IgD-negative memory B cell (primary cell): ENCODE results near the gene CCHCR1. TPM values are rescaled to one million over a fixed set of nuclear protein-coding genes. Genes with fewer than 3 reads are reported as not detected.
A peak's percentile ranks its signal among the peaks of the same experiment; 100 is the strongest.

Experiments
- H3K27ac Mint-ChIP-seq, 3 donors: one replicate each; pipeline ENCODE4 v1.8.0; 2020 to 2022; ENCODE audit warnings: mild to moderate bottlenecking in 3 of 3, mixed read lengths in 3 of 3, moderate library complexity in 1 of 3
- H3K27me3 Mint-ChIP-seq: one replicate; pipeline ENCODE4 v1.8.0; 2021; ENCODE audit warnings: mixed read lengths
- H3K36me3 Mint-ChIP-seq: one replicate; pipeline ENCODE4 v1.8.0; 2020; ENCODE audit warnings: mild to moderate bottlenecking, mixed read lengths
- H3K4me1 Mint-ChIP-seq, 3 donors: one replicate each; pipeline ENCODE4 v1.8.0; 2020 to 2022; ENCODE audit warnings: mixed read lengths in 3 of 3, mild to moderate bottlenecking in 1 of 3
- H3K4me3 Mint-ChIP-seq, 4 donors: one replicate each; pipeline ENCODE4 v1.8.0; 2020 to 2022; ENCODE audit warnings: mild to moderate bottlenecking in 4 of 4, mixed read lengths in 4 of 4, moderate library complexity in 3 of 4
- H3K9me3 Mint-ChIP-seq, 3 donors: one replicate each; pipeline ENCODE4 v1.8.0; 2020 to 2021; ENCODE audit warnings: mixed read lengths in 3 of 3, mild to moderate bottlenecking in 1 of 3
- polyA plus RNA-seq: library from polyadenylated mRNA; unstranded; fragments of 300-500 nt; fragmentation: Illumina TruSeq; gene quantifications from one replicate; pipeline ENCODE4 v1.2.3, GENCODE V29; 2021

CCHCR1 gene
- polyA plus RNA-seq, 1 donor from 2014 or later, result 9.4 TPM

- no peak within 1 kb of the TSS for H3K27ac Mint-ChIP-seq
- H3K9me3 Mint-ChIP-seq, result no peaks in the 10 kb centered on the region
- H3K4me1 Mint-ChIP-seq, result peaks cover 0 to 4% (median 2%) of the 10 kb centered on the region in 3 donors
- H3K27me3 Mint-ChIP-seq, result peaks cover 16% of the 10 kb centered on the region
- no peak within 1 kb of the TSS for H3K4me3 Mint-ChIP-seq
- H3K36me3 Mint-ChIP-seq, result peaks cover 3% of the 10 kb centered on the region
Observed at GRCh38 chr6:31120151-31120915, 37.3 kb downstream of the CCHCR1 start, which contains the start of gene CDSN. TSS of gene CDSN (minus strand) at chr6:31120446. CDS start at chr6:31120419, 27 bp downstream.

DNA sequence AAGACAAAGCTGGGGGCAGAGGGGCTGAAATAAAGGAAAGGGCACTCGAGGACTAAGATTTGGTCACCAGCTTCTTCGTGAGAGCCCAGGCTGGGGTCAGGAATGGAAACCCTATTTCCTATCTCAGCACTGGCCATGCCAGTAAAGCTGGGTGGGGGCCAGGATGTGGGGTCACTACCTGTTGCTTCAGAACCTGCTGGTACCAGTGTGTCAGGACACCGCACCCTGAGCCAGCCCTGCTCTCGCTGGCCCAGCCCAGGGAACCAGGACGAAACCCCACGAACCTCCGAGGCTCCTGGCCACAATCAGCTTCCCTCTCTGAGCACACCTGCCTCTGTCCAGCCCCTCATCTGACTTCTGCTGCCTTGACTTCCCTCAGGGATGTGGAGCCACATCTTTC is 39.4 kb downstream of the CCHCR1 start:
- H3K27me3 Mint-ChIP-seq, result peaks cover 17% of the 10 kb centered on the region
- no peak overlapping the region for H3K4me3 Mint-ChIP-seq
- H3K9me3 Mint-ChIP-seq, result no peaks in the 10 kb centered on the region
- H3K27ac Mint-ChIP-seq, result no peak overlapping the region
- H3K36me3 Mint-ChIP-seq, result no peaks in the 10 kb centered on the region
- peaks cover 0 to 7% (median 0%) of the 10 kb centered on the region in 3 donors for H3K4me1 Mint-ChIP-seq

GRCh38 chr6:31116661-31117385 is 40.8 kb downstream of the CCHCR1 start:
- H3K27ac Mint-ChIP-seq, result no peak overlapping the region

DNA sequence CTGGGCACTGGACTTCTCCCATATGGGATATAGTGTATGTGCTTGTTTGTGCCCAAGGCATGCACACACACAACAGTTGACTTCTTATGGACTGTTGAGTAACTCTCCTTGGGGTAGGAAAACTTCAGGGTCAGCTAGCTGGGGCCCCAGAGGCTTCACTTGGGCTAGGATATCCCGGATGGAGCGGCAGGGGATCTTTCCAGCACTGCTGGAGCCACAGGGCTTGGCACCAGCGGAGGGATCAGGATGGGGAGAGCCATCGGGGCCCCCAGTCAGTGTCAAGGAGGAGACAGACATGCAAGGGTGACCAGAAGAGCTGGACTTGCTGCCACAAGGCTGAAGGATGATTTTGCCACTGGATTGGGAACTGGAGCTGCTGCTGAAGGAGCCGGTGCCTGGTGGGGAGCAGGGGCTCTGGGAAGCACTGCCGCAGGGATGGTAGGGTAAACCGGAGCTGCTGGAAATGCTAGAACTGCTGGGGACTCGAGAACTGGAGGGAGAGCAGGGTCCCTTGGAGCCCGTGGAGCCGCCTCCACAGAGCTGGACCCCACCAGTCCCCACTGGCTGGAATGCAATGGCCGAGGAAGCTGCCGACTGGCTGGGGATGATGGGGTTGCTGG is 41.6 kb downstream of the CCHCR1 start:
- no peaks in the 10 kb centered on the region for H3K36me3 Mint-ChIP-seq
- no peak overlapping the region for H3K4me3 Mint-ChIP-seq
- H3K27me3 Mint-ChIP-seq, result peaks cover 23% of the 10 kb centered on the region
- H3K9me3 Mint-ChIP-seq, result no peaks in the 10 kb centered on the region
- H3K27ac Mint-ChIP-seq, result no peak overlapping the region
- H3K4me1 Mint-ChIP-seq, result peaks cover 0 to 7% (median 0%) of the 10 kb centered on the region in 3 donors

More at GRCh38 chr6:31116661-31117385, 40.8 kb downstream of the CCHCR1 start:
- Mint-ChIP-seq H3K36me3 (no peaks in the 10 kb centered on the region), H3K4me1 (peaks cover 0 to 7% (median 0%) of the 10 kb centered on the region in 3 donors), H3K9me3 (no peaks in the 10 kb centered on the region), H3K4me3 (peak overlapping the region in 1 of 4 donors; percentile 79), H3K27me3 (peaks cover 20% of the 10 kb centered on the region)

- peaks cover 28% of the 10 kb centered on the region for H3K27me3 Mint-ChIP-seq
- no peak overlapping the region for H3K4me3 Mint-ChIP-seq
- H3K4me1 Mint-ChIP-seq, result peaks cover 0 to 7% (median 0%) of the 10 kb centered on the region in 3 donors
- no peaks in the 10 kb centered on the region for H3K36me3 Mint-ChIP-seq
- H3K27ac Mint-ChIP-seq, result no peak overlapping the region
- no peaks in the 10 kb centered on the region for H3K9me3 Mint-ChIP-seq
Observed at GRCh38 chr6:31114970-31115849, 42.4 kb downstream of the CCHCR1 start.

GRCh38 chr6:31114541-31114878 is 43.1 kb downstream of the CCHCR1 start, which contains the start of gene PSORS1C1:
TSS of gene PSORS1C1 (plus strand) at chr6:31114800. CDS start at chr6:31129633, 14,833 bp downstream.
- Mint-ChIP-seq H3K27ac (no peak within 1 kb of the TSS), H3K36me3 (no peaks in the 10 kb centered on the region), H3K4me3 (no peak within 1 kb of the TSS), H3K9me3 (no peaks in the 10 kb centered on the region), H3K4me1 (peaks cover 0 to 7% (median 0%) of the 10 kb centered on the region in 3 donors), H3K27me3 (peaks cover 28% of the 10 kb centered on the region)

GRCh38 chr6:31113861-31114540 is 43.6 kb downstream of the CCHCR1 start:
- H3K27me3 Mint-ChIP-seq, result peaks cover 29% of the 10 kb centered on the region
- H3K27ac Mint-ChIP-seq, result no peak overlapping the region
- peaks cover 0 to 7% (median 0%) of the 10 kb centered on the region in 3 donors for H3K4me1 Mint-ChIP-seq
- no peaks in the 10 kb centered on the region for H3K9me3 Mint-ChIP-seq
- no peaks in the 10 kb centered on the region for H3K36me3 Mint-ChIP-seq
- H3K4me3 Mint-ChIP-seq, result no peak overlapping the region

- no peaks in the 10 kb centered on the region for H3K36me3 Mint-ChIP-seq
- H3K27ac Mint-ChIP-seq, result no peak within 1 kb of the TSS
- peaks cover 27% of the 10 kb centered on the region for H3K27me3 Mint-ChIP-seq
- peaks cover 0 to 7% (median 0%) of the 10 kb centered on the region in 3 donors for H3K4me1 Mint-ChIP-seq
- H3K9me3 Mint-ChIP-seq, result no peaks in the 10 kb centered on the region
- no peak within 1 kb of the TSS for H3K4me3 Mint-ChIP-seq
Observed at GRCh38 chr6:31112478-31112877, 45.1 kb downstream of the CCHCR1 start, which contains the start of gene C6orf15. TSS of gene C6orf15 (minus strand) at chr6:31112575. CDS start at chr6:31112555, 20 bp downstream.

GRCh38 chr6:31111712-31112111 is 45.9 kb downstream of the CCHCR1 start:
- Mint-ChIP-seq H3K27me3 (peaks cover 27% of the 10 kb centered on the region), H3K4me3 (no peak overlapping the region), H3K4me1 (peaks cover 0 to 7% (median 0%) of the 10 kb centered on the region in 3 donors), H3K9me3 (no peaks in the 10 kb centered on the region), H3K36me3 (no peaks in the 10 kb centered on the region), H3K27ac (no peak overlapping the region)

DNA sequence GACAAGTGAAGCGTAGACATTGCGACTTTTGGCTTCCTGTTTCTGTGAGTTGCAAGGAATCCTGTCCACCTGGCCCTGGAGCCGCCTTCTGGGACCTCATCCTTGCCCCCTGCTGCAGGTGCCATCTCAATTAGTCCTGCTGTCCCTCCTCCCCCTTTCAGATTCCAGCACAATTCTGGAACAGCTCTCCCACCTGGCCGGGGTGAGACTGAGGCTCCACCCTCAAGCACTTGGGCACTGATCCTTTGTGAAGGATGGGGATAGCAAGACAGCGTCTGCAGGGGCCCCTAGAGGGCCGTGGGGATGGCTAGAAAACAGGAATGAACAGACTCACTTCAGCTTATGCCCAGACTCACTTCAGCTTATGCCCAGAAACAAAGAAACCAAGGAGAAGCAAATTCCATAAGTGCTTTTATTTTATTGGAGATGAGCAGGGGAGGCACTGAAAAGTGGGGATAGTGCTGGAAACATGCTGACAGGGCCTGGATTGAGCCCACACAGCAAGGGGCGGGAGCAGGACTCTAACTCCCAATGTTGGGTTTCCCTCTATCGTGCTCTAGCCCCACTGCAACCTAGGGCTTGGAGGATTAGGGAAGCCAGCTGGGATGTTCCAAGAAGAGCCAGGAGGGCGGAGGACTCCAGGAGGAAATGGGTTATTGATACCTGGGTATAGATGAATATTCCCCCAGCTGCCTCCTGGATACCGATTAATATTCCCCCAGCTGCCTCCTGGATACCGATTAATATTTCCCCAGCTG is 46.6 kb downstream of the CCHCR1 start:
- no peaks in the 10 kb centered on the region for H3K9me3 Mint-ChIP-seq
- H3K36me3 Mint-ChIP-seq, result no peaks in the 10 kb centered on the region
- H3K27me3 Mint-ChIP-seq, result peaks cover 24% of the 10 kb centered on the region
- H3K27ac Mint-ChIP-seq, result no peak overlapping the region
- peaks cover 0 to 7% (median 1%) of the 10 kb centered on the region in 3 donors for H3K4me1 Mint-ChIP-seq
- no peak overlapping the region for H3K4me3 Mint-ChIP-seq

DNA sequence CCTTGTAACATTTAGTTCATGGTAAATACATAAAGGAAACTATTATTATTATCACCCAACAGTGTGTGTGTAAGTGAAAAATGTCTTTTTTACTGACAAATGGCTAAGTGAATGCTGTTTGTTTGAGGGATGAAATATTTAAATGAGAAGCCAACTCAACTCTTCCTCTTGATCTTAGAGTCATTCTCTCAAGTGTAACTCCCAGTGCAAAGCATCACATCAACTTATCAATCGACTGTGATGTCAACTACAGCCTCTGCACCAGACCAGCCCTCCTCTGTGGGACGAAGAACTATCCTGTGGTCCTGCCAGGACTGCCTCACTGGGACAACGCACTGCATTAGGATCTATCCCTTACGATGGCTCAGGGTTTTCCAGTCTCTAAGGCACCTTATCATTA is 50.5 kb downstream of the CCHCR1 start:
- Mint-ChIP-seq H3K9me3 (no peaks in the 10 kb centered on the region), H3K27ac (no peak overlapping the region), H3K36me3 (no peaks in the 10 kb centered on the region), H3K4me3 (no peak overlapping the region), H3K4me1 (peaks cover 0 to 4% (median 2%) of the 10 kb centered on the region in 3 donors), H3K27me3 (peaks cover 15% of the 10 kb centered on the region)

DNA sequence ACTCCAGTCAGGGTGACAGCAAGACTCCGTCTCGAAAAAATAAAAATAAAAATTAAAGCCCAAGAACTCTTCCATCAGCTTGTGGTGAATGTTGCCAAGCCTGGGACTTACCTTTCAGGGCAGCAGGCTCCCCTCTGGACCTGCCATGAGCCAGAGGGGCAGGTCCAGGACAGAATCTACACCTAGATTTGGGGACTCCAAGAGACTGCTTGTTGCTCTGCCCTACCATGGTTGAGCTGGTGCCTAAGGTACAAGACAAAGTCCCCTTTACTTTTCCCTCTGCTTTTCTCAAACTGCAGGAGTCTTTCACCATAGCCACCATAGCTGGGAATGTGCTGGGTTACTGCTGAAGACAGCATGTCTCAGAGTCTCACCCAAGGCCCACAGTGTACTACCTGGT is 54.5 kb downstream of the CCHCR1 start:
- H3K4me1 Mint-ChIP-seq, result peaks cover 0 to 4% (median 2%) of the 10 kb centered on the region in 3 donors
- no peak overlapping the region for H3K27ac Mint-ChIP-seq
- H3K4me3 Mint-ChIP-seq, result no peak overlapping the region
- peaks cover 0 to 2% (median 0%) of the 10 kb centered on the region in 3 donors for H3K9me3 Mint-ChIP-seq
- no peaks in the 10 kb centered on the region for H3K36me3 Mint-ChIP-seq
- peaks cover 4% of the 10 kb centered on the region for H3K27me3 Mint-ChIP-seq

DNA sequence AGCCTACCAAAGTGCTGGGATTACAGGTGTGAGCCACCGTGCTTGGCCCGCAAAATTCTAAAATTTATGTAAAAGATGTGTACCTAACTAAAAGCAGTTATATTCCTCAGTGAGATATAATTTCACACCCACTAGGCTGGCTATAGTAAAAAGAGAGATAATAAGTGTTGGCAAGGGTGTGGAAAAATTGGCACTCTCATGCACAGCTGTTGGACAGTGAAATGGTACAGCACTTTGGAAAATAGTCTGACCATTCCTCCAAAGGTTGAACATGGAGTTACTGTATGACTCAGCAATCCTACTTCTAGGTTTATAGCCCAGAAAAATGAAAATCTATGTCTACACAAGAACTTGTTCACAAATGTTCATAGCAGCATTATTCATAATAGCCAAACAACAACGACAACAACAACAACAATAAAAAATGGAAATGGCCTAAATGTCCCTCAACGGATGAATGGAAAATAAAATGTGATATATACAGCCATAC is 59.1 kb downstream of the CCHCR1 start:
- H3K27me3 Mint-ChIP-seq, result peaks cover 1% of the 10 kb centered on the region
- H3K4me1 Mint-ChIP-seq, result peaks cover 12 to 23% (median 20%) of the 10 kb centered on the region in 3 donors
- H3K36me3 Mint-ChIP-seq, result no peaks in the 10 kb centered on the region
- H3K9me3 Mint-ChIP-seq, result peaks cover 0 to 2% (median 0%) of the 10 kb centered on the region in 3 donors
- no peak overlapping the region for H3K27ac Mint-ChIP-seq
- no peak overlapping the region for H3K4me3 Mint-ChIP-seq
